GM12874 (cell line): Measurements from ENCODE around the gene SYVN1.

ENCODE experiments used
- TF ChIP-seq, protein P1 (sequence below): IDR thresholded peaks from 2 replicates; pipeline ENCODE4 v1.5.1; 2011; ENCODE audit warnings: low read depth, mild to moderate bottlenecking, control low read depth, low read length, moderate library complexity; ENCODE audit not compliant: insufficient read depth

The SYVN1 gene

DNA sequence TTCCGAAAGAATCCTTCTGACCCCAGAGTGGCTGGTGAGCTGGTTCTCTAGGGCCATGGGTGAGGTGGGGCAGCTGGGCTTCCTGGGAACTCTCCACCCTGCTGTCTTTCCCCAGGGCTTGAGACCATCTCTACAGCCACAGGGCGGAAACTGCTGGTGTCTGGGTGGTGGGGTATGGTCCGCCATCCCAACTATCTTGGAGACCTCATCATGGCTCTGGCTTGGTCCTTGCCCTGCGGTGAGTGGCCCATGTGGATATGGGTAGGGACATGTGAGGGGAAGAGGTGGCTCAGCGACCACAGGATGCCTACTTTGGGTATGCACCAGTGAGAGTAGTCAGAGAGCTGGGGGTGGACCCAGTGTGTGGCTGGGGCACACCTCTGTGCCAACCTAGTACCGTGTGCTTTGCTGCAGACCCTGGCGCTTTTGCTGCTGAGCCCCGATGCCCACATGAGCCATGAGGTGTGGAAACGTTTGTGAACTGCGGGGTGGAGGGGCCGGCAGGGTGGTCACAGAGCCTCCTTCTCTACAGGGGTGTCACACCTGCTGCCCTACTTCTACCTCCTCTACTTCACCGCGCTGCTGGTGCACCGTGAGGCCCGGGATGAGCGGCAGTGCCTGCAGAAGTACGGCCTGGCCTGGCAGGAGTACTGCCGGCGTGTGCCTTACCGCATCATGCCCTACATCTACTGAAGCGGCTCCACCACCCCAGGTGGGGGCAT lies 18.8 kb downstream of the SYVN1 start:
- TF ChIP-seq, protein P1, sequence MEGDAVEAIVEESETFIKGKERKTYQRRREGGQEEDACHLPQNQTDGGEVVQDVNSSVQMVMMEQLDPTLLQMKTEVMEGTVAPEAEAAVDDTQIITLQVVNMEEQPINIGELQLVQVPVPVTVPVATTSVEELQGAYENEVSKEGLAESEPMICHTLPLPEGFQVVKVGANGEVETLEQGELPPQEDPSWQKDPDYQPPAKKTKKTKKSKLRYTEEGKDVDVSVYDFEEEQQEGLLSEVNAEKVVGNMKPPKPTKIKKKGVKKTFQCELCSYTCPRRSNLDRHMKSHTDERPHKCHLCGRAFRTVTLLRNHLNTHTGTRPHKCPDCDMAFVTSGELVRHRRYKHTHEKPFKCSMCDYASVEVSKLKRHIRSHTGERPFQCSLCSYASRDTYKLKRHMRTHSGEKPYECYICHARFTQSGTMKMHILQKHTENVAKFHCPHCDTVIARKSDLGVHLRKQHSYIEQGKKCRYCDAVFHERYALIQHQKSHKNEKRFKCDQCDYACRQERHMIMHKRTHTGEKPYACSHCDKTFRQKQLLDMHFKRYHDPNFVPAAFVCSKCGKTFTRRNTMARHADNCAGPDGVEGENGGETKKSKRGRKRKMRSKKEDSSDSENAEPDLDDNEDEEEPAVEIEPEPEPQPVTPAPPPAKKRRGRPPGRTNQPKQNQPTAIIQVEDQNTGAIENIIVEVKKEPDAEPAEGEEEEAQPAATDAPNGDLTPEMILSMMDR: no peak

DNA sequence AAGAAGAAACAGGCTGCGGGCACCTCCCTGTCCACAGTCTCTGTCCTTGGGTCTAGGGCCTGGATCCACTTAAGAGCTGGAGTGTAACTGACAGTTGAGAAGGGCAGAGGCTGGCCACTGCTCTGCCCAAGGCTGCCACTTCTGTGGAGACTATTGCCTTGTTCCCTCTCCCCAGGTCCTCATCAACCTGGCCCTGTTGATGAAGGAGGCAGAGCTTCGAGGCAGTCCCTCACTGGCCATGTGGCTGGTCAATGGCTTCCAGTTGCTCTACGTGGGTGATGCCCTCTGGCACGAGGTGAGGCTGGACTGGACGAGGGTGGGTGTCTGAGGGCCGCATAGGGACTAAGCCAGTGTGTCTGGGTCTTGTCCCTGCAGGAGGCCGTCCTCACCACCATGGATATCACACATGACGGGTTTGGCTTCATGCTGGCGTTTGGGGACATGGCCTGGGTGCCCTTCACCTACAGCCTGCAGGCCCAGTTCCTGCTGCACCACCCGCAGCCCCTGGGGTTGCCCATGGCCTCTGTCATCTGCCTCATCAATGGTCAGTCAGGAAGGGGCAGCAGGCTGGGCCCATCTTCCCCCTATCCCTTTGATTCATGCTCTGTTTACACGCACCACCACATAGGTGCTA lies 19.7 kb downstream of the SYVN1 start:
- TF ChIP-seq, protein P1: no peak

DNA sequence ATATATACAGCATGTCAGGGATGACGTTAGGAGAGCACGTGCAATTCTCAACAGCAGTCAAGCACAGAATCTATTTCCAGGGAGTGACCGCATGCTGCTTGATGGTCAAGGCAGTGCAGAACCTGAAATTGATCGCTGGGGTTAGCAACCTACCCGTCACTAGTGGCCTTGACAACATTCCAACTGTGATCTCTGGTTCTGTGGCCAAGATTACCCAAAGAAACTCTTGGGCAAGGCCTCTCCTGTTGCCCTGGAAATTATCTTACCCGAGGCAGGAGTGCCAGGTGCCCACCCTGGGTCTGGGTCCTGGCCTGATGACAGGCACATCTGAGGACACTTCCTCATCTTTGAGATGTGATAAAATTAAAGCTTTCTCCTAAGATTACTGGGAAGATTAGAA lies 20.5 kb downstream of the SYVN1 start:
- TF ChIP-seq, protein P1: no peak

DNA sequence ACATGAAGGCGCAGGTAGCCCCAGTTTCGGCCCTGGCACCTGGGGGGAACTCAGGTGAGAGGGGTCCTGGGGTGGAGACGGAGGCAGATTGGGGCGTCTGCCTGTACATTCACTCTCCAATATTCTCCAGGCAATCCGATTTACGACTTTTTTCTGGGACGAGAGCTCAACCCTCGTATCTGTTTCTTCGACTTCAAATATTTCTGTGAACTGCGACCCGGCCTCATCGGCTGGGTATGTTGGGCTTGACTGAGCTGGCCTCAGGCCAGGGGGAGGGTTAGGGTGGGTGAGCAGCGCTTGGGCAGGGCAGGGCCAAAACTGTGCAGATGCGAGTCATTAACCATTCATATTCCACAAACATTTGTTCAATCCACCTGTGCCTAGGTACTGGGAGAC lies 21.0 kb downstream of the SYVN1 start:
- TF ChIP-seq, protein P1: no peak

DNA sequence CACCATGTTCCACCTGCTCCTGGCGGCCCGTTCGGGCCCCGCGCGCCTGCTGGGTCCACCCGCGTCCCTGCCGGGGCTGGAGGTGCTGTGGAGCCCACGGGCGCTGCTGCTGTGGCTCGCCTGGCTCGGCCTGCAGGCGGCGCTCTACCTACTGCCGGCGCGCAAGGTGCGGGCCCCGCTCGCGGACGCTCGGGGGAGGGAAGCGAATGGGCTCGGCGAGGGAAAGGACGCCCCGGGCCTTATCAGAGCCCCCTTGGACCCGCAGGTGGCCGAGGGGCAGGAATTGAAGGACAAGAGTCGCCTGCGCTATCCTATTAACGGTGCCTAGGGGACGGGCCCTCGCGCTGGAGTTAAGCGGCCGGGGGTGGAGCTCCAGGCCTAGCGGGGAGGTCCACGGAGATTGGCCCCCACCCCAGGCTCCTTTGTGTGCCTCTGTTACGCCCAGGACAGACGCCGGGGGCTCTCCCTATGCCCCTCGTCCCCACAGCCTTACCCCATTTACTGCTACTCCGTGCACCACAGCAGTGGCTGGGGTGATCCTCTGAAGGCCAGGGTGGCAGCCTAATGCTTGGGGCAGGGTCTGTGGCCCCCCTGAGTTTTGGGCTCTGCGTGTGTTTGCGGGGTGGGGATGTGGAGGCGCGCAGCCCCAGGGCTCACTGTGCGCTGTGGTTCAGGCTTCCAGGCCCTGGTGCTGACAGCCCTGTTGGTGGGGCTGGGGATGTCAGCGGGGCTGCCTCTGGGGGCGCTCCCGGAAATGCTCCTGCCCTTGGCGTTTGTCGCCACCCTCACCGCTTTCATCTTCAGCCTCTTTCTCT lies 21.6 kb downstream of the SYVN1 start:
- TF ChIP-seq, protein P1: peak; percentile 99

DNA sequence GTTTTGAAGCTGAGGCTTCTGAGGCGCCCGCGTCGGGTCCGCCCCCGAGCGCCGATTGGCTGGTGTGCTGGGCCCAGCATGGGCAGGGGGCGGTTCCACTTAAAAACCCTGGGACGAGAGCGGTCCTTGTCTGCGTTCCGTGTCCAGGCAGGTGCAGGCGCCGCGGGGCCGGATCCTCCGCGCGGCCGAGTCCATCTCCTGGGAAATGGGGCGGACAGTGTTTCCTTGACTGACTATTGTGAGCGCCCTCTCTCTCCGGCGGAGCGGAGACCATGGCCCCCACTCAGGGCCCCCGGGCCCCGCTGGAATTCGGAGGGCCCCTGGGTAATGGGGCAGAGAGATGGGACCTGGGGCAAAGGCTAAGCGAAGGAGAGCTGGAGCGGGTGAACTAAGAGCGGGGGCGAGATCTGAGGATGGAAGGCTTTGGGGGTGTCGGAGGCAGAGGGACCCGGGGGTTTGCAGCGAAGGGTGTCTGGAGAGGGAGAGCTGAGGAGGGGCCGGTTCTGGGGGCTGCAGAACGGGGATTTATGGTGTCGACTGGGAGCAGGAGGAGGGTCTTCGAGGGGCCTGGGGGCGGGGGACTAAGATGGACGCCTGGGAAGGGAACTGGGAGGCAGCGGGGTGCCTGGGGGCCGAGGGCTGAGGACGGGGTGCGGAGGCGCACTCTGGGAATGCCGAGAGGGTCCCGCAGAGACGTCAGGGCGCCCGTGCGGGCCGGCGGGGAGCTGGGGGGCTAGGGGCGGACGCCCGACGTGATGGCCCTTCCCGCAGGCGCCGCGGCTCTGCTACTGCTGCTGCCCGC lies 22.4 kb downstream of the SYVN1 start, which contains the start of gene TM7SF2:
Gene TM7SF2, plus strand, starts transcription at position 129 of the 802 bp plus-strand sequence. Its CDS starts 144 bp downstream, at position 273.
- TF ChIP-seq, protein P1: no peak
